ENCODE results near the gene POU2F1. TPM values are rescaled to one million over a fixed set of nuclear protein-coding genes. Genes with fewer than 3 reads are reported as not detected.

Gene POU2F1
- total RNA-seq, 5 donors from 2014 or later (not counting 1 experiment from before 2014, with no cell fraction given): 15.1 to 34.5 (median 22.6) TPM

- H3K4me1 Mint-ChIP-seq: peaks cover 12 to 27% (median 14%) of the 10 kb centered on the region in 3 donors
- Histone ChIP-seq H3K9me3 (no peaks in the 10 kb centered on the region), H3K4me3 (ENCODE audit: control insufficient read depth in 1 of 2, extremely low read depth in 1 of 2, low read length in 1 of 2) (no peak overlapping the region), H3K27me3 (replicated peaks in 1 of 2; ENCODE audit: control insufficient read depth in 2 of 2, extremely low read depth in 1 of 2, insufficient read depth in 2 of 2, low read length in 1 of 2) (no peaks in the 10 kb centered on the region), H3K4me1 (ENCODE audit: control insufficient read depth in 1 of 2, extremely low read depth in 1 of 2, insufficient read depth in 2 of 2, low read length in 2 of 2) (no peaks in the 10 kb centered on the region), H3K27ac (ENCODE audit: low read length) (no peak overlapping the region), H3K36me3 (ENCODE audit: control insufficient read depth in 2 of 2, extremely low read depth in 1 of 2, insufficient read depth in 1 of 2, low read length in 1 of 2) (no peaks in the 10 kb centered on the region)
- ATAC-seq (replicated peaks in 1 of 4): no peak
- H3K27ac Mint-ChIP-seq: no peak overlapping the region
- H3K4me3 Mint-ChIP-seq: no peak overlapping the region
- H3K9me3 Mint-ChIP-seq: peaks cover 0 to 4% (median 0%) of the 10 kb centered on the region in 3 donors
- no CpG with 5 or more reads among the region's 4 CpGs for WGBS (ENCODE audit: insufficient coverage)
- POLR2A ChIA-PET: interaction anchor here in 1 of 2 donors (0.6 kb wide), 1 partner anchor 9 kb away, joined by 5 read pairs; no protein-coding TSS in a partner anchor
- H3K27me3 Mint-ChIP-seq: no peaks in the 10 kb centered on the region
- CTCF ChIA-PET: no interaction called here
- DNase-seq: no peak
- H3K36me3 Mint-ChIP-seq: peaks cover 14% of the 10 kb centered on the region
These were observed 138.6 kb downstream of the POU2F1 start for GRCh38 chr1:167359295-167359694.

- peaks cover 0 to 4% (median 0%) of the 10 kb centered on the region in 3 donors for H3K9me3 Mint-ChIP-seq
These were observed 139.4 kb downstream of the POU2F1 start for GRCh38 chr1:167360120-167360519.

GRCh38 chr1:167362638-167363037 is 142.0 kb downstream of the POU2F1 start:
- POLR2A ChIA-PET: no interaction called here
- no peak overlapping the region for H3K27ac Mint-ChIP-seq

More at GRCh38 chr1:167360120-167360519, 139.4 kb downstream of the POU2F1 start:
- Histone ChIP-seq H3K4me3 (ENCODE audit: control insufficient read depth in 1 of 2, extremely low read depth in 1 of 2, low read length in 1 of 2) (no peak overlapping the region), H3K27ac (ENCODE audit: low read length) (no peak overlapping the region), H3K4me1 (ENCODE audit: control insufficient read depth in 1 of 2, extremely low read depth in 1 of 2, insufficient read depth in 2 of 2, low read length in 2 of 2) (no peaks in the 10 kb centered on the region), H3K9me3 (no peaks in the 10 kb centered on the region), H3K36me3 (ENCODE audit: control insufficient read depth in 2 of 2, extremely low read depth in 1 of 2, insufficient read depth in 1 of 2, low read length in 1 of 2) (no peaks in the 10 kb centered on the region), H3K27me3 (replicated peaks in 1 of 2; ENCODE audit: control insufficient read depth in 2 of 2, extremely low read depth in 1 of 2, insufficient read depth in 2 of 2, low read length in 1 of 2) (no peaks in the 10 kb centered on the region)
- ATAC-seq (replicated peaks in 1 of 4) (no peak), DNase-seq (no peak)
- Mint-ChIP-seq H3K4me3 (no peak overlapping the region), H3K27ac (no peak overlapping the region), H3K27me3 (no peaks in the 10 kb centered on the region), H3K4me1 (peaks cover 12 to 27% (median 13%) of the 10 kb centered on the region in 3 donors), H3K36me3 (peaks cover 14% of the 10 kb centered on the region)
- ChIA-PET CTCF (interaction anchor here in 1 of 2 donors (0.6 kb wide), 1 partner anchor 361 kb away, joined by 3 read pairs; the partner anchor contains the start of gene MPZL1), POLR2A (interaction anchor here in 1 of 2 donors (0.6 kb wide), 1 partner anchor 8 kb away, joined by 5 read pairs; no protein-coding TSS in a partner anchor)
- WGBS (ENCODE audit: insufficient coverage): 100% methylated on average over 1 of the region's 4 CpGs

GRCh38 chr1:167364826-167365225 is 144.1 kb downstream of the POU2F1 start:
- Histone ChIP-seq H3K4me3 (ENCODE audit: control insufficient read depth in 1 of 2, extremely low read depth in 1 of 2, low read length in 1 of 2) (no peak overlapping the region), H3K27ac (ENCODE audit: low read length) (no peak overlapping the region), H3K27me3 (replicated peaks in 1 of 2; ENCODE audit: control insufficient read depth in 2 of 2, extremely low read depth in 1 of 2, insufficient read depth in 2 of 2, low read length in 1 of 2) (no peaks in the 10 kb centered on the region), H3K9me3 (no peaks in the 10 kb centered on the region), H3K36me3 (ENCODE audit: control insufficient read depth in 2 of 2, extremely low read depth in 1 of 2, insufficient read depth in 1 of 2, low read length in 1 of 2) (peaks cover 4 to 12% of the 10 kb centered on the region in 2 donors), H3K4me1 (ENCODE audit: control insufficient read depth in 1 of 2, extremely low read depth in 1 of 2, insufficient read depth in 2 of 2, low read length in 2 of 2) (no peaks in the 10 kb centered on the region)
- no CpG with 5 or more reads among the region's 2 CpGs for WGBS (ENCODE audit: insufficient coverage)
- H3K27me3 Mint-ChIP-seq: no peaks in the 10 kb centered on the region
- peaks cover 10 to 20% (median 10%) of the 10 kb centered on the region in 3 donors for H3K4me1 Mint-ChIP-seq
- H3K36me3 Mint-ChIP-seq: peaks cover 27% of the 10 kb centered on the region
- CTCF ChIA-PET: interaction anchor here in 1 of 2 donors (0.6 kb wide), 1 partner anchor 85 kb away, joined by 5 read pairs; no protein-coding TSS in a partner anchor
- ATAC-seq (replicated peaks in 1 of 4) (no peak), DNase-seq (no peak)
- H3K27ac Mint-ChIP-seq: no peak overlapping the region
- no peak overlapping the region for H3K4me3 Mint-ChIP-seq
- POLR2A ChIA-PET: no interaction called here
- H3K9me3 Mint-ChIP-seq: no peaks in the 10 kb centered on the region

More at GRCh38 chr1:167362638-167363037, 142.0 kb downstream of the POU2F1 start:
- H3K9me3 ChIP-seq: no peaks in the 10 kb centered on the region
- Mint-ChIP-seq H3K36me3 (peaks cover 30% of the 10 kb centered on the region), H3K27me3 (no peaks in the 10 kb centered on the region), H3K4me3 (no peak overlapping the region), H3K4me1 (peaks cover 11 to 27% (median 12%) of the 10 kb centered on the region in 3 donors), H3K9me3 (peaks cover 0 to 4% (median 0%) of the 10 kb centered on the region in 3 donors)
- no peaks in the 10 kb centered on the region for H3K4me1 ChIP-seq (ENCODE audit: control insufficient read depth in 1 of 2, extremely low read depth in 1 of 2, insufficient read depth in 2 of 2, low read length in 2 of 2)
- CTCF ChIA-PET: interaction anchor here in 1 of 2 donors (0.6 kb wide), 1 partner anchor 324 kb away, joined by 5 read pairs; no protein-coding TSS in a partner anchor
- WGBS (ENCODE audit: insufficient coverage): no CpG with 5 or more reads among the region's 1 CpG
- peaks cover 4 to 12% of the 10 kb centered on the region in 2 donors for H3K36me3 ChIP-seq (ENCODE audit: control insufficient read depth in 2 of 2, extremely low read depth in 1 of 2, insufficient read depth in 1 of 2, low read length in 1 of 2)
- H3K27me3 ChIP-seq (replicated peaks in 1 of 2; ENCODE audit: control insufficient read depth in 2 of 2, extremely low read depth in 1 of 2, insufficient read depth in 2 of 2, low read length in 1 of 2): no peaks in the 10 kb centered on the region
- DNase-seq (no peak), ATAC-seq (replicated peaks in 1 of 4) (no peak)
- H3K27ac ChIP-seq (ENCODE audit: low read length): no peak overlapping the region
- H3K4me3 ChIP-seq (ENCODE audit: control insufficient read depth in 1 of 2, extremely low read depth in 1 of 2, low read length in 1 of 2): no peak overlapping the region

- Mint-ChIP-seq H3K27me3 (no peaks in the 10 kb centered on the region), H3K4me1 (peaks cover 5 to 15% (median 8%) of the 10 kb centered on the region in 3 donors), H3K4me3 (no peak overlapping the region), H3K36me3 (peaks cover 27% of the 10 kb centered on the region), H3K27ac (no peak overlapping the region), H3K9me3 (no peaks in the 10 kb centered on the region)
- no peak for ATAC-seq (replicated peaks in 1 of 4)
- Histone ChIP-seq H3K9me3 (no peaks in the 10 kb centered on the region), H3K4me3 (ENCODE audit: control insufficient read depth in 1 of 2, extremely low read depth in 1 of 2, low read length in 1 of 2) (no peak overlapping the region), H3K27me3 (replicated peaks in 1 of 2; ENCODE audit: control insufficient read depth in 2 of 2, extremely low read depth in 1 of 2, insufficient read depth in 2 of 2, low read length in 1 of 2) (no peaks in the 10 kb centered on the region), H3K27ac (ENCODE audit: low read length) (no peak overlapping the region), H3K4me1 (ENCODE audit: control insufficient read depth in 1 of 2, extremely low read depth in 1 of 2, insufficient read depth in 2 of 2, low read length in 2 of 2) (no peaks in the 10 kb centered on the region), H3K36me3 (ENCODE audit: control insufficient read depth in 2 of 2, extremely low read depth in 1 of 2, insufficient read depth in 1 of 2, low read length in 1 of 2) (peaks cover 4 to 12% of the 10 kb centered on the region in 2 donors)
- 100% methylated on average over 2 of the region's 2 CpGs for WGBS (ENCODE audit: insufficient coverage)
- ChIA-PET CTCF (no interaction called here), POLR2A (no interaction called here)
- DNase-seq: no peak
These were observed 144.7 kb downstream of the POU2F1 start for GRCh38 chr1:167365360-167365759.

- no peak overlapping the region for H3K27ac ChIP-seq (ENCODE audit: low read length)
- H3K36me3 Mint-ChIP-seq: peaks cover 40% of the 10 kb centered on the region
- H3K4me1 ChIP-seq (ENCODE audit: control insufficient read depth in 1 of 2, extremely low read depth in 1 of 2, insufficient read depth in 2 of 2, low read length in 2 of 2): no peaks in the 10 kb centered on the region
- ChIA-PET CTCF (no interaction called here), POLR2A (no interaction called here)
- no peaks in the 10 kb centered on the region for H3K9me3 Mint-ChIP-seq
- H3K27ac Mint-ChIP-seq: no peak overlapping the region
- ATAC-seq (replicated peaks in 1 of 4) (no peak), DNase-seq (no peak)
- H3K27me3 ChIP-seq (replicated peaks in 1 of 2; ENCODE audit: control insufficient read depth in 2 of 2, extremely low read depth in 1 of 2, insufficient read depth in 2 of 2, low read length in 1 of 2): no peaks in the 10 kb centered on the region
- no peaks in the 10 kb centered on the region for H3K9me3 ChIP-seq
- H3K27me3 Mint-ChIP-seq: no peaks in the 10 kb centered on the region
- WGBS (ENCODE audit: insufficient coverage): 100% methylated on average over 2 of the region's 4 CpGs
- H3K4me3 ChIP-seq (ENCODE audit: control insufficient read depth in 1 of 2, extremely low read depth in 1 of 2, low read length in 1 of 2): no peak overlapping the region
- no peaks in the 10 kb centered on the region for H3K4me1 Mint-ChIP-seq
- H3K4me3 Mint-ChIP-seq: no peak overlapping the region
- H3K36me3 ChIP-seq (ENCODE audit: control insufficient read depth in 2 of 2, extremely low read depth in 1 of 2, insufficient read depth in 1 of 2, low read length in 1 of 2): peaks cover 4 to 19% of the 10 kb centered on the region in 2 donors
These were observed 147.0 kb downstream of the POU2F1 start for GRCh38 chr1:167367705-167368104.

Measured in T-cell (primary cell).